ENCODE results near the gene GSTP1.
A peak's percentile ranks its signal among the peaks of the same experiment; 100 is the strongest.
"Not testable (repeated sequence)": the region's sequence is repeated elsewhere in the genome, so short reads cannot be mapped to it uniquely, and the experiment has no call there.

GSTP1 gene

GRCh38 chr11:67562963-67563704 is 20.5 kb upstream of the GSTP1 start:
- no peak for DNase-seq (ENCODE audit: low read depth in 2 of 3, low spot score in 1 of 3)

- DNase-seq (ENCODE audit: low read depth in 2 of 3, low spot score in 1 of 3), result not testable (repeated sequence)
Observed at GRCh38 chr11:67563705-67564114, 19.9 kb upstream of the GSTP1 start.

- no peak for DNase-seq (ENCODE audit: low read depth in 2 of 3, low spot score in 1 of 3)
Observed at GRCh38 chr11:67564230-67564629, 19.4 kb upstream of the GSTP1 start.

DNA sequence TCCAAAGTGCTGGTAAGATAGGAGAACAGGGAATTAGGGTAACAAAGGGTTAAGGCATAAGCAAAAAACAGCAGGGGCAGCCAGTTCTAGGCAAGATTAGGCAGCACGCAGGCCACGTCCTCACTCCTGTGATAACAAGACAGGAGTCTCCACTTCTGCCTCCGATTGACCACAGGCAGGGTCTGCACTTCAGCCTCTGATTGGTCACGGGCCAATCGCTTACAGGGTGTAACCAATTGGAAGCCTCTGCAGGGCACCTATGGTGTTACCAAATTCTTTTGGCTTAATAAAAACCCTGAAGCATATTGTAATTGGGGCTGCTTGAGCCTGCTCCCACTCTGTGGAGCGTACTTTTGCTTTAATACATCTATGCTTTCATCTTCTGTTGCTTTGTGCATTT is 12.2 kb upstream of the GSTP1 start:
- no peak for DNase-seq (ENCODE audit: low read depth in 2 of 3, low spot score in 1 of 3)

DNA sequence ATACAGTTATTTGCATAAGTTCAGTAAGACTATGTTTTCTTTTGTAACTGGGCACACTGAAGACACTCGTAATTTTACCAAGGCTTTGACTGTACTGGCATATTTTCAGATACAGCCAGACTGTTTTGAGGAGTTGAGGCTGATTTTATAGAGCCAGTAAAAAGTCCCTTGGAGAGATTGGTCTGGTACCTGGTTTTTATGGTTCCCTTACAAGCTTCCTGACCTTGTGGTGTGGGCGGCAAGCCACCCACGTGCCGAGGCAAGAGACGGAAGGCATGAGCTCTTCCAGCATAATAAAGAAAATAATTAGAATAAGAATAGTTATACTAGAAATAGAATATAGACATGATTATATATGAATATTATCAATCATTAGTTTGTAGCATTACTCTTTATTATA is 11.3 kb upstream of the GSTP1 start:
- DNase-seq (ENCODE audit: low read depth in 2 of 3, low spot score in 1 of 3), result no peak

DNA sequence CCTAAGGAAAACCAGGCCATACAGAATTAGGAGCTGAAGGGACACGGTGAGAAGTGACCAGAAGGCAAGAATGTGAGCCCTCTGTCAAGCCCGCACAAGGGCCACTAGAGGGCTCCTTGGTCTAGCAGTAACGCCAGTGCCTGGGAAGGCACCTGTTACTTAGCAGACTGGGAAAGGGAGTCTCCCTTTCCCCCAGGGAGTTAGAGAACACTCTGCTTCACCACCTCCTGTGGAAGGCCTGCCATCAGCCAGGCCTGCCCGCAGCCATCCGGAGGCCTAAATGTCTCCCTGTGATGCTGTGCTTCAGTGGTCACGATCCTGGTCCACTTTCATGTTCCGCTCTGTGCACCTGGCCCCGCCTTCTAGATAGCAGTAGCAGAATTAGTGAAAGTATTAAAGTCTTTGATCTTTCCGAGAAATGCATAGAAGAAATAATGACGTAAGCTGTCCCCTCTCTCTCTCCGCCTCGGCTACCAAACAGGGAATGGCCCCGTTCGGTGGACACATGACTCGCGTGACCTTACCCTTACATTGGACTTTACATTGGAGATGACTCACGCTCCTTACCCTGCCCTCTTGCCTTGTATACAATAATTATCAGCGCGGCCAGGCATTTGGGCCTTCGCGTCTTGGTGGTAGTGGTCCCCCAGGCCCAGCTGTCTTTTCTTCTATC is 10.7 kb upstream of the GSTP1 start:
- peak in 1 of 3 donors; percentile 12 for DNase-seq (ENCODE audit: low read depth in 2 of 3, low spot score in 1 of 3)

DNA sequence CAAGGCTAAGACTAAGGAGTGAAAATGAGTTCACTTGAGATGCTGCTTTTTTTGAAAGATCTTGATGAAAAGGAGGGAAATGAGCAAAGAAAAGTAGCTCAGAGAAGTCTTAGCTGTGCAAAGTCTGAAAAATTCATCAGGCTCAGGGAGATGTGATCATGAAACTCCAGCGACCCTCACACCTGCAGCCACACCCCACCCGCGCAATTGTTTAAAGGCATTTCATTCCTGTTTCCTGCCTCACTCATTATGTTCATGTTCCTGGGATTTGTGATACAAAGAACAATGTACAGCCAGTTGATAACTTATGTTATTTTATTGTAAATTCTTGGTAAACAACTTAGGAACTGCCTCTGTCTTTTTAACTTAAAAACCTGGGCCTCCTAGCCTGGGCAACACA is 8.7 kb upstream of the GSTP1 start:
- no peak for DNase-seq (ENCODE audit: low read depth in 2 of 3, low spot score in 1 of 3)

DNA sequence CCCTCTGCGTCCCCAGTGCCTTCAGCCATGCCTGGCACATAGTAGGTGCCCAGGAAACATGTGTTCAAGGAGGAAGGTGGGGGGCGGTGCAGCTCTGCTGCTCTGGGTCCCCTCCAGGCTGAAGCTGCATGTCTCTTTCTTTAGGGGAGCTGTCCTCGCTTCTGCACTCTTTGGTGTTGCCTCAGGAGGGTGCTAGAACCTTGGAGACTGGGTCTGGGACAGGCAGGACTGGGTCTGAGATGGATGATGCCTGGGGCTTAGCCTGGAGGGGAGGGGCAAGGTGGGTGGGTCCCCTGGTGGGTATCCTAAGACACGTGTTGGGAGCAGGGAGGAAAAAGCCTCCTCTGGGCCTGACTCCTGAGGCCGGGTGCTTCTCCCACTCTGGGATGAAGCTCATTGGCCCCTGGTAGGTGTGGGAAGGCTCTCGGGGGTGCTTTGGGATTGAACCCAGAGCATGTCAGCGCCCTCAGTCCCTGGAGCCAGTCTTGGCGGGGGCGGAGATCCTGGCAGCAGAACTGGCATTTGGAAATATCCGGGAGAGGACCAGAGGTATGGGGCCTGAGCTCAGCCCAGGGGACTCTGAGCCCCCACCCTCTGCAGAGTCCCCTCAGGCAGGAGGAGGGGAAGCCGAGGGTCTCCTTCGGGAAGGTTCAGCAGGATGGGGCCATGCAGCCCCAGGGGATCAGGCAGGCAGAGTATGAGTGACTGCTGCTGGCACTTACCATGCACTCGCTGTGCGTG is 6.7 kb upstream of the GSTP1 start:
- no peak for DNase-seq (ENCODE audit: low read depth in 2 of 3, low spot score in 1 of 3)

DNA sequence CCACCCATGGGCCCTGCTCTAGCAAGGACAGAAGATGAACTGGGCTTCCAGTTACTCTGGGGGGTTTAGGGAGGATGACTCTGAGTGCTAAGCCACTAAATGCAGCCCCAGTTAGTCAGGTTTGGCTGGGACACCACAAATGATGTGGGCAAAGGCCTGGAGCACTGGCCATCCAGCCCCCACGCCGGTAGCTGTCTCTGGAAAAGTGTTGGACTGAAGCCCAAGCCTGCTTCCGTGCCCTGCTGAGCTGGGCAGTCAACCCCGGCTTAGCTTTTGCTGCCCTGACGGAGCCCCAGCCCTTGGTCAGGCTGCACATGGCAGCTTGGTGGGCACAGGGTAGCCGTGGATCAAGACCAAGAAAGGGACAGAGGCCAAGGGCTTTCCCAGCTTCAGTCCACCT is 5.7 kb upstream of the GSTP1 start:
- no peak for DNase-seq (ENCODE audit: low read depth in 2 of 3, low spot score in 1 of 3)

- no peak for DNase-seq (ENCODE audit: low read depth in 2 of 3, low spot score in 1 of 3)
Observed at GRCh38 chr11:67581469-67581868, 2.1 kb upstream of the GSTP1 start.

DNA sequence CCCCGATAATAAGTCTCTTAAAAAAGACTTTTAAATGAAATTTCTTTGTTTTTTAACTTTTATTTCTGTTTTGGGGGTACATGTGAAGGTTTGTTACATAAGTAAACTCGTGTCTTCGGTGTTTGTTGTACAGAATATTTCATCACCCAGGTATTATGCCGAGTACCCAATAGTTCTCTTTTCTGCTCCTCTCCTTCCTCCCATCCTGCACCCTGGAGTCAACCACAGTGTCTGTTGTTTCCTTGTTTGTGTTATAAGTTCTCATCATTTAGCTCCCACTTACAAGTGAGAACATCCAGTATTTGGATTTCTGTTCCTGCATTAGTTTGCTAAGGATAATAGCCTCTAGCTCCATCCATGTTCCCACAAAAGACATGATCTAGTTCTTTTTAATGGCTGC is 1.6 kb upstream of the GSTP1 start:
- DNase-seq (ENCODE audit: low read depth in 2 of 3, low spot score in 1 of 3), result no peak

DNA sequence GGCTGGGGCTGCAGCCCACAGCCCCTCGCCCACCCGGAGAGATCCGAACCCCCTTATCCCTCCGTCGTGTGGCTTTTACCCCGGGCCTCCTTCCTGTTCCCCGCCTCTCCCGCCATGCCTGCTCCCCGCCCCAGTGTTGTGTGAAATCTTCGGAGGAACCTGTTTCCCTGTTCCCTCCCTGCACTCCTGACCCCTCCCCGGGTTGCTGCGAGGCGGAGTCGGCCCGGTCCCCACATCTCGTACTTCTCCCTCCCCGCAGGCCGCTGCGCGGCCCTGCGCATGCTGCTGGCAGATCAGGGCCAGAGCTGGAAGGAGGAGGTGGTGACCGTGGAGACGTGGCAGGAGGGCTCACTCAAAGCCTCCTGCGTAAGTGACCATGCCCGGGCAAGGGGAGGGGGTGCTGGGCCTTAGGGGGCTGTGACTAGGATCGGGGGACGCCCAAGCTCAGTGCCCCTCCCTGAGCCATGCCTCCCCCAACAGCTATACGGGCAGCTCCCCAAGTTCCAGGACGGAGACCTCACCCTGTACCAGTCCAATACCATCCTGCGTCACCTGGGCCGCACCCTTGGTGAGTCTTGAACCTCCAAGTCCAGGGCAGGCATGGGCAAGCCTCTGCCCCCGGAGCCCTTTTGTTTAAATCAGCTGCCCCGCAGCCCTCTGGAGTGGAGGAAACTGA is 731 bp downstream of the GSTP1 start:
- no peak for DNase-seq (ENCODE audit: low read depth in 2 of 3, low spot score in 1 of 3)

DNA sequence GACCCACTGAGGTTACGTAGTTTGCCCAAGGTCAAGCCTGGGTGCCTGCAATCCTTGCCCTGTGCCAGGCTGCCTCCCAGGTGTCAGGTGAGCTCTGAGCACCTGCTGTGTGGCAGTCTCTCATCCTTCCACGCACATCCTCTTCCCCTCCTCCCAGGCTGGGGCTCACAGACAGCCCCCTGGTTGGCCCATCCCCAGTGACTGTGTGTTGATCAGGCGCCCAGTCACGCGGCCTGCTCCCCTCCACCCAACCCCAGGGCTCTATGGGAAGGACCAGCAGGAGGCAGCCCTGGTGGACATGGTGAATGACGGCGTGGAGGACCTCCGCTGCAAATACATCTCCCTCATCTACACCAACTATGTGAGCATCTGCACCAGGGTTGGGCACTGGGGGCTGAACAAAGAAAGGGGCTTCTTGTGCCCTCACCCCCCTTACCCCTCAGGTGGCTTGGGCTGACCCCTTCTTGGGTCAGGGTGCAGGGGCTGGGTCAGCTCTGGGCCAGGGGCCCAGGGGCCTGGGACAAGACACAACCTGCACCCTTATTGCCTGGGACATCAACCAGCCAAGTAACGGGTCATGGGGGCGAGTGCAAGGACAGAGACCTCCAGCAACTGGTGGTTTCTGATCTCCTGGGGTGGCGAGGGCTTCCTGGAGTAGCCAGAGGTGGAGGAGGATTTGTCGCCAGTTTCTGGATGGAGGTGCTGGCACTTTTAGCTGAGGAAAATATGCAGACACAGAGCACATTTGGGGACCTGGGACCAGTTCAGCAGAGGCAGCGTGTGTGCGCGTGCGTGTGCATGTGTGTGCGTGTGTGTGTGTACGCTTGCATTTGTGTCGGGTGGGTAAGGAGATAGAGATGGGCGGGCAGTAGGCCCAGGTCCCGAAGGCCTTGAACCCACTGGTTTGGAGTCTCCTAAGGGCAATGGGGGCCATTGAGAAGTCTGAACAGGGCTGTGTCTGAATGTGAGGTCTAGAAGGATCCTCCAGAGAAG is 1.6 kb downstream of the GSTP1 start:
- no peak for DNase-seq (ENCODE audit: low read depth in 2 of 3, low spot score in 1 of 3)

- DNase-seq (ENCODE audit: low read depth in 2 of 3, low spot score in 1 of 3), result no peak
Observed at GRCh38 chr11:67585911-67586310, 2.3 kb downstream of the GSTP1 start.

GRCh38 chr11:67586568-67587250 is 3.1 kb downstream of the GSTP1 start:
- DNase-seq (ENCODE audit: low read depth in 2 of 3, low spot score in 1 of 3), result no peak

GRCh38 chr11:67588136-67588503 is 4.5 kb downstream of the GSTP1 start:
- DNase-seq (ENCODE audit: low read depth in 2 of 3, low spot score in 1 of 3), result no peak

GRCh38 chr11:67588899-67589415 is 5.3 kb downstream of the GSTP1 start:
- DNase-seq (ENCODE audit: low read depth in 2 of 3, low spot score in 1 of 3), result not testable (repeated sequence)

DNA sequence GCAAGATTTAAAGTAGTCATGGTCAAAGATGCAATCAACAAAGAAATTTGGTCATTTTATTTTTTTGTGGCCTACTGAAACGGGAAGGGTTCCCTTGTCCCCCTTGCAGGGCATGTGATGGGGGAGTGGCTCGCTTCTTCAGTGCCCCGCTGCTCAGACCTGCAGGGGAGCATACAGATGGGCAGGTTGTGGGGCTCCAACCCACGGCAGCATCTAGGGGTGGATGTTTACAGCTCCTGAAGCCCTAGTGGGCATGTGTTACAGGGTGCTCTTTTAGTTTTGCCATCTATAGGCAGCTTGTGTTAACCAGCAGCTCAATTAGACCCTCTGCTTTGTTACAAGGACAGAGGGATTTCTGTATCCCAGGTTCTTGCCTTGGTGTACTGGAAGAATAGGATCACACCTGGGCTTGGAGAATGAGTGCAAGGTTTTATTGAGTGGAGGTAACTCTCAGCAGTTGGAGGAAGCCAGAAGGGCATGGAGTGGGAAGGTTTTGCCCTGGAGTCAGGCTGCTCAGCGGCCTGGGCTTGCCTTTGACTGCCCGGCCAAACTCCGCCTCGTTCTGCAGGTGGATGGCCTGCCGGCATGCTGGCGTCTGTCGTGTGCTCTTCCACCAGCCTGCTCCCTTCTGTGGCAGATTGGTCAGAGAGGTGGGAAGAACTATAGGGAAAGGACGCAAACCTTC is 9.4 kb downstream of the GSTP1 start:
- no peak for DNase-seq (ENCODE audit: low read depth in 2 of 3, low spot score in 1 of 3)

DNA sequence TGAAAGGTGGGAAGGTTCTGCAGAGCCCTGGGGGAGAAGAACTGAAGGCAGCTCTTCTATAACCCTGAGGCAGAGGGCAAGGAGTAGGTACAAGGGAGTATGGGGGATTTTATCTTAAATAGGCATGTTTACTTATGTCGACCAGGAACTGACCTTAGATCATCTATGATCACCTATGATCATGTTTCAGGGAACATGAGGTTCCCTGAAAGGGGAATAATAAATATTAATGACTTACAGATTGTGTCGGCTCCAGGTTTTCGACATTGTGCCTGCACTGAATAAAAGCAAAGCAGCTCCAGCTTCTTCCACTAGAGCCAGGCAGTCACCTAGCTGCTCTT is 9.9 kb downstream of the GSTP1 start:
- no peak for DNase-seq (ENCODE audit: low read depth in 2 of 3, low spot score in 1 of 3)

Measured in stimulated activated CD4-positive, alpha-beta T cell treated with anti-CD3 and anti-CD28 coated beads, Interleukin-12 subunit alpha, Interleukin-12 subunit beta, amount 100 ng/mL, for 48 hours (primary cell).